ENCODE data around the gene BTK.
A peak's percentile ranks its signal among the peaks of the same experiment; 100 is the strongest.

BTK gene

DNA sequence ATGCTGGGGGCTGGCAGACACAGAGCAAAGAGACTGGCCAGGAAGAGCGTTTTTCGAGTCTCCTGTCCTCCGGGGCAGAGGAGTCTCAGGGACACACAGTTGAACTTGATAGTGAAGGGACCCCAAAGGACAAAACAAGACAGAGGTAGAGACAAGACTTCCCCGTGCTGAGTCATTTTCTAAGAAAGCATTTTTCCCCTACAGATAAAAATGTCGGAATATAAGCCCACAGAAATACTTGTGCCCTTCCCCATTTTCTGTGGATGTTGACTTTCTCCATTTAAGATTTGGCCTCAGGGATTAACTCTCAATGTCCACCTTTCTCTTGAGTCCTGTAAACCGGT lies 523 bp upstream of the BTK start:
- CTCF ChIA-PET, result interaction anchor here (1.5 kb wide), 1 partner anchor 12 kb away, joined by 4 read pairs; no protein-coding TSS in a partner anchor
- DNase-seq (ENCODE audit: extremely low spot score), result no peak
- POLR2A ChIA-PET, result no interaction called here
- no peak for TF ChIP-seq CTCF (IDR thresholded peaks at IDR 0.05; ENCODE audit: control extremely low read depth, extremely low read depth, low read depth, missing control alignments)

GRCh38 chrX:101385026-101385684 lies 836 bp downstream of the BTK start:
- ChIA-PET POLR2A (no interaction called here), CTCF (interaction anchor here (1.0 to 1.6 kb wide), 4 partner anchors 8 to 36 kb away, joined by 3 to 4 read pairs (median 4); partner anchors contain the start of gene TIMM8A)
- no peak for DNase-seq (ENCODE audit: extremely low spot score)
- no peak for TF ChIP-seq CTCF (IDR thresholded peaks at IDR 0.05; ENCODE audit: control extremely low read depth, extremely low read depth, low read depth, missing control alignments)

- DNase-seq (ENCODE audit: extremely low spot score), result peak; percentile 52
- POLR2A ChIA-PET, result interaction anchor here (0.7 to 1.2 kb wide), 4 partner anchors 11 to 35 kb away, joined by 3 to 4 read pairs (median 3); partner anchors contain the start of gene TIMM8A
- TF ChIP-seq CTCF (IDR thresholded peaks at IDR 0.05; ENCODE audit: control extremely low read depth, extremely low read depth, low read depth, missing control alignments), result no peak
- CTCF ChIA-PET, result interaction anchor here (0.8 kb wide), 1 partner anchor 31 kb away, joined by 3 read pairs; no protein-coding TSS in a partner anchor
These were observed 2.2 kb downstream of the BTK start for GRCh38 chrX:101383679-101384205.

GRCh38 chrX:101377547-101377946 lies 8.4 kb downstream of the BTK start:
- TF ChIP-seq CTCF (IDR thresholded peaks at IDR 0.05; ENCODE audit: control extremely low read depth, extremely low read depth, low read depth, missing control alignments), result no peak
- no peak for DNase-seq (ENCODE audit: extremely low spot score)
- POLR2A ChIA-PET, result no interaction called here
- CTCF ChIA-PET, result interaction anchor here (1.1 to 1.9 kb wide), 3 partner anchors 8 to 13 kb away, joined by 3 to 9 read pairs (median 5); partner anchors contain the start of genes BTK and RPL36A

GRCh38 chrX:101370888-101371504 lies 15.0 kb downstream of the BTK start:
- no peak for DNase-seq (ENCODE audit: extremely low spot score)
- no peak for TF ChIP-seq CTCF (IDR thresholded peaks at IDR 0.05; ENCODE audit: control extremely low read depth, extremely low read depth, low read depth, missing control alignments)
- CTCF ChIA-PET, result no interaction called here
- POLR2A ChIA-PET, result no interaction called here

- CTCF ChIA-PET, result interaction anchor here (1.9 kb wide), 1 partner anchor 13 kb away, joined by 4 read pairs; no protein-coding TSS in a partner anchor
- DNase-seq (ENCODE audit: extremely low spot score), result no peak
- POLR2A ChIA-PET, result no interaction called here
- no peak for TF ChIP-seq CTCF (IDR thresholded peaks at IDR 0.05; ENCODE audit: control extremely low read depth, extremely low read depth, low read depth, missing control alignments)
These were observed 16.3 kb downstream of the BTK start for GRCh38 chrX:101369687-101370086.

Measured in GM10248 (cell line).